ENCODE measurements around the gene AEN.

AEN gene

DNA sequence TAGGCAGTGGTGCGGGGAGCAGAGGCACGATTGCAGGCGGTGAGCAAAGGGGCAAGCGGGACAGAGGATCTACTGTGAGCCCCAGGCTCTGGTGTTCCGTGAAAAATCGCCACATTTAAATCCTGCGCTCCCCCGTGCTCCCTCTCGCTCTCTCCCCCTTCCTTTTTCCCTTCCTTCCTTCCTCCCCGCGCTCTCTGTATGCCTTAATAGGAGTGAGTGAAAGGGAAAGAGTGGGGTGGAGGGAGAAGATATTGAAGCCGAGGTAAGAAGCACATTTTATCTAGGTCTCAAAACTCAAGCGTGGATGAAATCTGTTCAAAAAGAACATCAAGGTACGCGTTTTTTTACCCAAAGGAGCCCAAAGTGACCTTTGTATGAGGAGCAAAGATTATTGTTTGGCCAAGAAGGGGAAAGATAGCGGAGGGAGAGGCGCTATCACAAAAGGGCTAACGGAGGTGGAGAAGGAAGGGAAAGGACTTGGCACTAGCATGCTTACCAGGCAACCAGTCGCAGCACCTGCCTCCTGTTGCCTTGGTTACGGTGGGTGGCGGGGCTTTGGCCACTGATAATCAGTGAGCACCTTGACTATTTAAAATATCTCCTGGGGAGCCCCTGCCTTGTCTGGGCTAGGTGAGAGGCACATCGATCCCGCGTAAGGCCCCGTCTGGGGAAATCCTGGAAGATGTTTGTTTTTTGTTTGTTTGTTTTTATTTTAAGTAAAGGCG lies 14.9 kb upstream of the AEN start:
- in situ Hi-C loops (cut with MboI; ENCODE audit: low sequenced_read_pairs): no loop called here
- Histone ChIP-seq H3K27me3 (ENCODE audit: low read depth) (peaks cover 76% of the 10 kb centered on the region), H3K36me3 (replicated peaks) (no peaks in the 10 kb centered on the region), H3K4me1 (peaks cover 4% of the 10 kb centered on the region; the same call in 1 of the 2 replicates), H3K4me3 (no peak overlapping the region), H3K9me3 (no peaks in the 10 kb centered on the region)
- DNase-seq (ENCODE audit: low spot score in 2 of 2): no peak

DNA sequence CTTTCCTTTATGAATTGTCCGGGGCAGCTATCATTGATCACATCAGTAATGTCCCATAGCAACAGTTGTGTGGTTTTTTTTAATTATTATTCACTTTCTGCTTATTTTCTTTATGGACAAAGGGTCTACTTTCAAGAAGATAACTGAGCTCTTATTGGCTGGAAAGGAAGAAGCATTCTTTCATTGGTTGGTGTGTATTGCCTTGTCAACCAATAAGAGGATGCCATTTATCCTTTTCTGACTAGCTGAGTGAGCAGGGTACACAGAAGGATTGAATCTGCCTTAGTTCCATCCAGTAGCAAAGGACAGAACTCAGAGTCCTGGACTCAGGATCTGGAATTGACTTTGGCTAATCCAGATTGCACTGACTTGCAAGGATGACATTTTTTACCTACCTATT lies 13.2 kb upstream of the AEN start:
- H3K4me3 ChIP-seq: no peak overlapping the region
- H3K4me1 ChIP-seq: peaks cover 3% of the 10 kb centered on the region; the same call in 1 of the 2 replicates
- no peak for DNase-seq (ENCODE audit: low spot score in 2 of 2)
- no peaks in the 10 kb centered on the region for H3K36me3 ChIP-seq (replicated peaks)
- in situ Hi-C loops (cut with MboI; ENCODE audit: low sequenced_read_pairs): no loop called here
- H3K27me3 ChIP-seq (ENCODE audit: low read depth): peaks cover 76% of the 10 kb centered on the region
- H3K9me3 ChIP-seq: no peaks in the 10 kb centered on the region

DNA sequence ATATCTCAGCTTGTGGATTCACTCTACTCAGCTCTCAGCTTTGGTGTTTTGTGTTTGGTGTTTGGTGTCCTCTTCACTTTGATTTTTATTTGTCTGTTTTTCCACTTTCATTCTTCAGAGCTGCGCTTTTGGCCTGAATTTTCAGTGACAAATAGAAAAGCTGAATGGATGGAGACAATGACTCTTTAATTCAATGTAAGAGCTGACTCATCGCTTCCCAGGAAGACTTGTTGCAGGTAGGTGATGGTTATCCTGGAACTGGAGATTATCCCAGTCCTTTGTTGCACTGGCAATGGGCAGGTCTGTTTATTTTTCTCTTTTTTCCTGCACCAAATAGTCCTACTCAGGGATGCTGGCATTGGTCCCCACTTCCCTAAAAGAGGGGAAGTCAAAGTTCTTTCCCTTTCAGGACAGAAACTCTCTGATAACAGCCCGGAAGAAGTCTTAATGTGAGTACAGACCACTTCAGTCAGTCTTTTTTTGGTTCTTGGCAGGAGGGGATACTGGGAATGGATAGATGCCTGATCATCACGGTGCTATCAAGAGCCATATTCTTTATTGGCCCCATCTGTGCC lies 12.4 kb upstream of the AEN start:
- in situ Hi-C loops (cut with MboI; ENCODE audit: low sequenced_read_pairs): no loop called here
- no peak for DNase-seq (ENCODE audit: low spot score in 2 of 2)
- H3K4me3 ChIP-seq: no peak overlapping the region
- peaks cover 74% of the 10 kb centered on the region for H3K27me3 ChIP-seq (ENCODE audit: low read depth)
- H3K36me3 ChIP-seq (replicated peaks): no peaks in the 10 kb centered on the region
- H3K9me3 ChIP-seq: no peaks in the 10 kb centered on the region
- H3K4me1 ChIP-seq: no peaks in the 10 kb centered on the region; the same call in 1 of the 2 replicates

DNA sequence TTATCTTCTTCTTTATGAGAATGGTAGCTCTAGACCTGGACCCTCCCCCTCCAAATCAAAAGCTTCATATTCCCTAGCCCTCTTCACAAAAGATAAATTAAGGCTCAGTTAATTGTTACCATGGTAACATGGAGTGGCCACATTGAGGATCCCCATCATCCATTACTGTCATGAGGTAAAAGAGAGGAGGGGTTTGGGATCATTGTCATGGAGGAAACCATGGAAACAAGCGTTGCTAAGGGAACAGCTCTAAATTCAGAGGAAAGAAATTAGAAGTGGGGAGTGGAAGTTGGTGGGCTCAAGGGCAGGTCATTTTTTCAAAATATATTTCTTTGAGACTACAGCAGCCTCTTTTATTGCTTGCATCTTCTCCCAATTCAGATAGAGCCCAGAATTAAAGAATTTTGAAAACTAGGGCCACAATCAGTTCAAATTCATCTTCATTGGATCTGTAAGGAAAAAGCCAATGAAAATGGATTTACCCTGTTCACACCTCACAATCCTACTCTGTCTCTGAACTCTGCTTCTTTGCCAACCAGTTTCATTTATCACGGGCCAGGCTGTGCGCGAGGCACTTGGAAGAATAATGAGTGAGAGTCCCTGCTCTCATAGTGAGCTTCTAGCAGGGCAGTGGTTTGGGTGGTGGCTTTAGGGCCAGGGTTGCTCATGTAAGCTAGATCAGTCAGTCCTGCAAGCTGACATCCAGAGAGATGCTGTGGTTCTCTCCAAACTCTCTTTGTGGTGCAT lies 11.6 kb upstream of the AEN start:
- Histone ChIP-seq H3K4me3 (no peak overlapping the region), H3K9me3 (no peaks in the 10 kb centered on the region), H3K36me3 (replicated peaks) (no peaks in the 10 kb centered on the region), H3K4me1 (peaks cover 7% of the 10 kb centered on the region), H3K27me3 (ENCODE audit: low read depth) (peaks cover 65% of the 10 kb centered on the region)
- DNase-seq (ENCODE audit: low spot score in 2 of 2): peak in 1 of 2 experiments; percentile 16
- in situ Hi-C loops (cut with MboI; ENCODE audit: low sequenced_read_pairs): no loop called here

DNA sequence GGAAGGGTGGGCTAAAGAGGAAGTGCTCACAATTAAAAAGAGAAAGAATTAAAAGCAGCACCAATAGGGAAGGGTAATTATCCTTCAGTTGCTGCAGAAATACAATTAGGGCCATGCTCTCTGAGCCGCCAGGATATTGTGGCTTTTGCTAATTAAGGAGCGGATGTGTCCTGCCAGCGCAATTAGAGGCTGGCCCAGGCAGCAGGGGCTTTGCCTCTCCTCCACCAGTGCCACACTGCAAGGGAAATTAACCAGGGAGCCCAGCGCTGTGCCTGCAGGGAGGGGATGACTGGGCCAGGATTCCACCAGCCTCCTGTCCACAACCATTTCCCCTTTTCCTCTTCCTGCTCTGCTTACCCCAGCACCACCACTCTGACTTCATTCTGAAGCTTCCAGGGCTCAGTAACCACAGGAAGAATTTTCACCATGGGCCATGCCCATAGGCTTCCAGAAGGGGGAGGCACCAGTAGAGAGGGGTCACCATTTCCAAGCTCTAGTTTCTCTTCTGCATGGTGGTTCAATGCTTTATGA lies 10.4 kb upstream of the AEN start:
- no peaks in the 10 kb centered on the region for H3K9me3 ChIP-seq
- H3K4me3 ChIP-seq: no peak overlapping the region
- H3K4me1 ChIP-seq: peaks cover 20% of the 10 kb centered on the region
- in situ Hi-C loops (cut with MboI; ENCODE audit: low sequenced_read_pairs): no loop called here
- H3K27me3 ChIP-seq (ENCODE audit: low read depth): peaks cover 53% of the 10 kb centered on the region
- no peaks in the 10 kb centered on the region for H3K36me3 ChIP-seq (replicated peaks)
- peak in 1 of 2 experiments; percentile 17 for DNase-seq (ENCODE audit: low spot score in 2 of 2)

DNA sequence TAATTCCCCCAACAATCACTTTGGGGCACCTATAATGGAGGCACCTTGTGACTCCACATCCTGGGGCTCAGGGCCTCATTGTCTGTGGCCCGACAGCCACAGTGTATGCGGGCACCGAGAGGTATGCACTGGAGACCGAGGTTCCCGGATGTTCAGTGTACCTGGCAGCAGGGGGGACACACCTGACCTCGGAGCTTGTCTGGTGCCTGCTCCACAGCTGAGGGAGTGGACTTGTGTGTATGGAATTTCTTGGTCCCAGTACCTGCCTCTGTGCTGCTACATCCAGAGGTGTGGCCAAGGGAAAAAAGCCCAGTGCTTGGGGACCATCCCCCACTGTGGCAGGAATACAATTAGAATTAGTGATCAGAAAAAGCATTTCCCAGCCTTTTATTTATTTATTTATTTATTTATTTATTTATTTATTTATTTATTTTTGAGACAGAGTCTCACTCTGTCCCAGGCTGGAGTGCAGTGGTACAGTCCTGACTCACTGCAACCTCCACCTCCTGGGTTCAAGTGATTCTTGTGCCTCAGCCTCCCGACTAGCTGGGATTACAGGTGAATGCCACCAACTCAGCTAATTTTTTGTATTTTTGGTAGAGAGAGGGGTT lies 8.8 kb upstream of the AEN start:
- in situ Hi-C loops (cut with MboI; ENCODE audit: low sequenced_read_pairs): no loop called here
- Histone ChIP-seq H3K4me3 (no peak overlapping the region), H3K27me3 (ENCODE audit: low read depth) (peaks cover 38% of the 10 kb centered on the region), H3K36me3 (replicated peaks) (no peaks in the 10 kb centered on the region), H3K4me1 (peaks cover 29% of the 10 kb centered on the region), H3K9me3 (no peaks in the 10 kb centered on the region)
- DNase-seq (ENCODE audit: low spot score in 2 of 2): no peak

DNA sequence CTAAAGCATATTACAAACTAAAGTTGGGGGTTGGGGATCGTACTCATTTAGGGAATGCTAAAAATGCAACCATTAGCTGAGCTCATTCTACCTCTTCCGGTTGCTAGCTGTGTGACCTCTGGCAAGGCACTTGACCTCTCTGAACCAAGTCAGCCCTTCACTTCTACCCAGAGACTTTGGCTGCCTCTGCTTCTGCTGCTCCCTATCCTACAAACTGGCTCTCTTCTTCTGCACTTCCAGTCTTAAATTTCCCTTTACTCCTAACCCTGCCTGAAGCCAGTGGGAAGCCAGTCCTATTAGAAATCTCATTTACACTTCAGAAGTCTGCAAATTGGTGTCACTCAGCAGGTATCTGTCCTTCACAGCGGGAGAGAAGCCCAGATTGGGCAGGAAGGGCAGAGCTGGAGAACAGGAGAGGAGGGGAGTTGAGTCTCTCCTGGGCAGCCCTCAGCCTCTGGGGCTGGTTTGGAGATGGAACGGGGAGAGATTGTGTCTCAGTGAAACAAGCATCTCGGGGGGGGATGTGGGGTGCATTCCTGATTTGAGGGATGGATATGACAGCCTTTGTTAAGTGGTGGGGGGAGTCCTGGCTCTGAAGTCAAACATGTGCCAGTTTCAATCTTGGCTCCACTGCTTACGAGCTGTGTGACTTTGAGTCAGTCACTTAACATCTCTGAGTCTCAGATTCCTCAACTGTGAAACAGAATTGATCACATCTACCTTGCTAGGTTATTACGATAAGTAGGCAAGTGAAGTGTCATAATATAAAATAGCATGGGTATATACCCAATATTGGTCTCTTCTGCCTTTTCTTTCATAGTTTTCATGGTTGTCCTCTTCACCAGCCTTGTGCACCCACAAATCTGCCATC lies 7.8 kb upstream of the AEN start:
- Histone ChIP-seq H3K4me3 (no peak overlapping the region), H3K36me3 (replicated peaks) (no peaks in the 10 kb centered on the region), H3K4me1 (peaks cover 40% of the 10 kb centered on the region), H3K9me3 (no peaks in the 10 kb centered on the region), H3K27me3 (ENCODE audit: low read depth) (peaks cover 28% of the 10 kb centered on the region)
- peak in 1 of 2 experiments; percentile 9 for DNase-seq (ENCODE audit: low spot score in 2 of 2)
- in situ Hi-C loops (cut with MboI; ENCODE audit: low sequenced_read_pairs): no loop called here

DNA sequence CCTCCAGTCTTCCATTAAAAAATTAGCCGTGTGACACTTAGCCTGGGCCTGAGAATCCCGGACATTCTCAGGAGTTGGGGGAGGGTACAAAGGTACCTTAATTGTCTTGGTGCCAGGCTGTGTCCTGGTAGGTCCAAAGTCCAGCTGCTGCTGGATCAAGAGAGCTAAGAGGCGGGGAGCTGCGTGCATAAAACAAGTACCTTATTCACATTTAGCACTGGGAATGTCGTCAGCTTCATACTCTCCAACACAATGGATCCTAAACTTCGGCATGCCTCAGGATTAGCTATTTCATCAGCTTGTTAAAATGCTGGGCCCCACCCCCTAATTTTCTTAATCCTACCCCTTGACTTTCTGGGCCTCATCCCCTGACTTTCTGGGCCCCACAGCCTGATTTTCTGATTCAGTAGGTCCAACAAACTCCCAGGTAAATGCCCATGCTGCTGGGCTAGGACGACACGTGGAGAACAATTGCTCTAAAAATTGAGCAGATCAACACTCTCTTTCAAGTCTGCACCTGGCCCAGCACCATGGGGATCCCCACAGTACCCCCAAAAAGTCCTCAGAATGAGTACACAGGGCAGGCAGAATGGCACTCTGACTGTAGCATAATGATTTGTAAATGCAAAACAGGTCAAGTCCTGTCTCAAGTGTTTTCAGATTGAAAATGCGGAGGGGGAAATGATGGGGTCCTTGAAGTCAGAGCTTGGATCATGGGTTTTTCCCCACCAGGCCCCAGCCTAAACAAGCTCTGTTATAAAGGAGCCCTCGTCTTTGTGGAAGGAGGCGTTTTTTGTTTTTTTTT lies 5.6 kb upstream of the AEN start:
- Histone ChIP-seq H3K4me3 (no peak overlapping the region), H3K4me1 (peaks cover 61% of the 10 kb centered on the region), H3K27me3 (ENCODE audit: low read depth) (peaks cover 6% of the 10 kb centered on the region; the same call in 1 of the 2 replicates), H3K36me3 (replicated peaks) (no peaks in the 10 kb centered on the region), H3K9me3 (no peaks in the 10 kb centered on the region)
- in situ Hi-C loops (cut with MboI; ENCODE audit: low sequenced_read_pairs): loop anchor here (5.0 kb wide), 2 partner anchors 78 to 138 kb away; no protein-coding TSS in a partner anchor
- DNase-seq (ENCODE audit: low spot score in 2 of 2): peak; percentile 81 to 92

DNA sequence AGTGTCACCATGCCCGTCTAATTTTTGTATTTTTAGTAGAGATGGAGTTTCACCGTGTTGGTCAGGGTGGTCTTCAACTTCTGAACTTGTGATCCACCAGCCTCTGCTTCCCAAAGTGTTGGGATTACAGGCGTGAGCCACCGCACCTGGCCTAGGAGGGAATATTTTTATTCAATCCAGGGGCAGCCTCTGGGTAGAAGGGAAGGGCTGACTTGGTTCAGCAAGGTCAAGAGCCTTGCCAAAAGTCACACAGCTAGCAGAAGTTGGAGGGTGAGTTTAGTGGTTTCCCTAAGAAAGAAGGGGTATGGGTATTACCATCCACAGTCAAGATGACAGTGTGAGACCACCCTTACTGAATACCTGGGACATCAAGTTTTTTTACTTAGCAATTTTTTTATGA lies 4.9 kb upstream of the AEN start:
- in situ Hi-C loops (cut with MboI; ENCODE audit: low sequenced_read_pairs): loop anchor here (5.0 kb wide), 2 partner anchors 79 to 139 kb away; no protein-coding TSS in a partner anchor
- Histone ChIP-seq H3K4me3 (no peak overlapping the region), H3K27me3 (ENCODE audit: low read depth) (no peaks in the 10 kb centered on the region), H3K36me3 (replicated peaks) (peaks cover under 1% of the 10 kb centered on the region), H3K9me3 (no peaks in the 10 kb centered on the region), H3K4me1 (peaks cover 66% of the 10 kb centered on the region)
- no peak for DNase-seq (ENCODE audit: low spot score in 2 of 2)

DNA sequence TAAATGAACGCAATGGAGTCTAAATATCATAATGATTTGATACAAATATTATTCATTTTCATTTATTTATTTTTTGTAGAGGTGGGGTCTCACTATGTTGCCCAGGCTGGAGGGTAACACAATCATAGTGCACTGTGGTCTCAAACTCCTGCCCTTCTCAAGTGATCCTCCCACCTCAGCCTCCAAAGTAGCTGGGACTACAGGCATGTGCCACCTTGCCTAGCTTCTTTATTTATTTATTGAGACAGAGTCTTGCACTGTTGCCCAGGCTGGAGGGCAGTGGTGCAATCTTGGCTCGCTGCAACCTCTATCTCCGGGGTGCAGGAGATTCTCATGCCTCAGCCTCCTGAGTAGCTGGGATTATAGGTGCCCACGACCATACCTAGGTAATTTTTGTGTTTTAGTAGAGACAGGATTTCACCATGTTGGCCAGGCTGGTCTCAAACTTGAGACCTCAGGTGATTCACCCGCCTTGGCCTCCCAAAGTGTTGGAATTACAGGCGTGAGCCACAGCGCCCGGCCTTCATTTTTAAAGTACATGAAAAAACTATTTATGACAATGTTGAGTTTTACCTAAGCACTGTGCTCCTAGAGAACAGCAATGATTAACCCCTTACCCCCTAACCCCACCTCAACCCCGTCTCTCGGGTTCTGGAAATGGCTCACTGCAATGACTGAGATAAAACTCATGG lies 4.0 kb upstream of the AEN start:
- no peaks in the 10 kb centered on the region for H3K27me3 ChIP-seq (ENCODE audit: low read depth)
- peak in 1 of 2 experiments; percentile 19 for DNase-seq (ENCODE audit: low spot score in 2 of 2)
- H3K36me3 ChIP-seq (replicated peaks): peaks cover 10% of the 10 kb centered on the region
- in situ Hi-C loops (cut with MboI; ENCODE audit: low sequenced_read_pairs): loop anchor here (5.0 kb wide), 2 partner anchors 80 to 140 kb away; no protein-coding TSS in a partner anchor
- H3K9me3 ChIP-seq: no peaks in the 10 kb centered on the region
- H3K4me3 ChIP-seq: no peak overlapping the region
- peaks cover 66% of the 10 kb centered on the region for H3K4me1 ChIP-seq

DNA sequence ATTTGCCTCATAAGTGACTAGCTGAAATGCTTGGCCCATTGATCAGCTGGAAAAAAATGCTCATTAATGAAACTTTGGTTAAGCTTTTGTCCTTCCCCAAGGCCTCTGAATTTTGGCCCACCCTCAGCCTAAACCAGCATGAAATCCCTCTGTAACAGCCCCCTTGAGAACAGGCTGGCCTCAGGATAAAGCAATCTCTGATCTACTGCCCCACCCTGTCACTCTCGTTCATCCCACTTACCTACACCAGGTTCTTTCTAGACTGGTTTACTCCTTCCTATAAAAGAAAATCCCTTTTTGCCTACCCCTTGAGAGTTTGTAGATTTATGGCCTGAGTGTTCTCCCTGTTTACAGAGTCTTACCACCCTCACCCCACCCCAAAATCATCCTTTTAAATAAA lies 3.4 kb upstream of the AEN start:
- Histone ChIP-seq H3K9me3 (no peaks in the 10 kb centered on the region), H3K4me1 (peaks cover 66% of the 10 kb centered on the region), H3K27me3 (ENCODE audit: low read depth) (no peaks in the 10 kb centered on the region), H3K36me3 (replicated peaks) (peaks cover 16% of the 10 kb centered on the region), H3K4me3 (no peak overlapping the region)
- DNase-seq (ENCODE audit: low spot score in 2 of 2): peak; percentile 82 to 93
- in situ Hi-C loops (cut with MboI; ENCODE audit: low sequenced_read_pairs): loop anchor here (5.0 kb wide), 2 partner anchors 80 to 140 kb away; no protein-coding TSS in a partner anchor

Data from HAP-1 (cell line).